Lung (tissue), 12 donors: ENCODE measurements around the gene EGFL8. TPM values are rescaled to one million over a fixed set of nuclear protein-coding genes. Genes with fewer than 3 reads are reported as not detected.

Experiments
- ATAC-seq: fragments of 200-7000 bp; cut with Tn5 transposase; one replicate; pipeline ENCODE4 v1.9.1; 2020; ENCODE audit warnings: moderate number of reproducible peaks; ENCODE audit not compliant: insufficient read depth, low FRiP score
- DNase-seq, 3 donors: peaks; one replicate each; pipeline ENCODE4 v3.0.0-alpha.2; 2013 to 2017
- H3K27ac ChIP-seq, 2 donors: one replicate each; pipeline ENCODE4 v1.5.1; 2013; ENCODE audit warnings: mild to moderate bottlenecking in 2 of 2, moderate library complexity in 2 of 2, control low read depth in 1 of 2, inconsistent platforms in 1 of 2, low read depth in 1 of 2, low read length in 1 of 2
- H3K27me3 ChIP-seq, 3 donors: one replicate each; pipeline ENCODE4 v1.5.1; 2013; ENCODE audit warnings: low read length in 2 of 3; ENCODE audit not compliant: control insufficient read depth in 3 of 3, insufficient read depth in 3 of 3
- H3K36me3 ChIP-seq, 4 donors: one replicate each; pipeline ENCODE4 v1.5.1; 2013; ENCODE audit warnings: low read length in 4 of 4, mild to moderate bottlenecking in 1 of 4, moderate library complexity in 1 of 4; ENCODE audit not compliant: control insufficient read depth in 4 of 4, insufficient read depth in 4 of 4
- H3K4me1 ChIP-seq, 5 donors: one replicate each; pipeline ENCODE4 v1.5.1; 2013; ENCODE audit warnings: low read length in 5 of 5, mild to moderate bottlenecking in 2 of 5, moderate library complexity in 1 of 5; ENCODE audit not compliant: control insufficient read depth in 5 of 5, insufficient read depth in 5 of 5
- H3K4me3 ChIP-seq: one replicate; pipeline ENCODE4 v1.5.1; 2013; ENCODE audit warnings: mild to moderate bottlenecking, control low read depth, moderate library complexity
- H3K9ac ChIP-seq, 2 donors: one replicate each; pipeline ENCODE4 v1.5.1; 2013; ENCODE audit warnings: low read length in 2 of 2, control low read depth in 1 of 2; ENCODE audit not compliant: insufficient read depth in 1 of 2
- H3K9me3 ChIP-seq, 4 donors: one replicate each; pipeline ENCODE4 v1.5.1; 2013; ENCODE audit warnings: low read length in 3 of 4, mild to moderate bottlenecking in 1 of 4, moderate library complexity in 1 of 4; ENCODE audit not compliant: control insufficient read depth in 4 of 4, insufficient read depth in 3 of 4
- WGBS, 2 donors: extraction: QIAGEN DNeasy Blood & Tissue Kit; methylation state at CpG; one replicate each; pipeline ENCODE4 v1.1.7; 2013; 5-methylcytosine and 5-hydroxymethylcytosine counted together
- polyA plus RNA-seq, 2 donors: library from polyadenylated mRNA; stranded (reverse); fragments of 200-250 nt; gene quantifications; one replicate each; pipeline ENCODE4 v1.2.1, GENCODE V29; 2013
- total RNA-seq, 2 donors: library from RNA; depleted of rRNA in 1 of 2; stranded (reverse); fragments of >200 nt in 1 of 2; gene quantifications; one replicate each; pipeline ENCODE4 v1.2.1, GENCODE V29; 2014 to 2021
- TF ChIP-seq, protein P1 (sequence below): IDR thresholded peaks from 2 replicates; pipeline ENCODE4 v1.5.1; 2012; ENCODE audit warnings: mild to moderate bottlenecking; ENCODE audit errors: control extremely low read depth, extremely low read depth
- donor health status: control.
- donor health status: control.
- donor health status: Bipolar disorder and iron deficiency.
- donor health status: healthy.
- donor health status: DM: yes; HTN: yes; CAD: no.

Gene EGFL8
- total and polyA plus RNA-seq, 4 donors: 3.8 to 10.9 (median 10.0) TPM

DNA sequence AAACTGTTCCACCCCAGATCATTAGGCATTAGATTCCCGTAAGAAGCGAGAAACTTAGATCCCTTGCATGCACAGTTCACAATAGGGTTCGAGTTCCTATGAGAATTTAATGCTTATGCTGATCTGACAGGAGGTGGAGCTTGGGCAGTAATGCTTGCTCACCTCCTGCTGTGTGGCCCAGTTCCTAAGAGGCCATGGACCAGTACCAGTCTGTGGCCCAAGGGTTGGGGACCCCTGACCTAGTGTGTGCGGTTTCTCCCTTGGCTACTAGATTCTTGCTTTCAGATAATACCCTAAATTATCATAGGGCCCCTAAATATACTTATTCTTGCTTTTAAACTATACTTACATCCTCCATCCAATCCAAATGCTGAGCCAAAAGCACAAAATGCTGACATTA lies 30.0 kb downstream of the EGFL8 start:
- Histone ChIP-seq H3K9me3 (no peaks in the 10 kb centered on the region), H3K36me3 (no peaks in the 10 kb centered on the region), H3K27me3 (no peaks in the 10 kb centered on the region), H3K27ac (no peak overlapping the region), H3K4me1 (peaks cover 0 to 44% (median 17%) of the 10 kb centered on the region in 5 donors), H3K9ac (peak overlapping the region in 1 of 2 donors; percentile 92), H3K4me3 (no peak overlapping the region)
- ATAC-seq: no peak
- 96 to 97% methylated on average over 4 of the region's 4 CpGs for WGBS, 2 donors
- DNase-seq: no peak
- TF ChIP-seq, protein P1, sequence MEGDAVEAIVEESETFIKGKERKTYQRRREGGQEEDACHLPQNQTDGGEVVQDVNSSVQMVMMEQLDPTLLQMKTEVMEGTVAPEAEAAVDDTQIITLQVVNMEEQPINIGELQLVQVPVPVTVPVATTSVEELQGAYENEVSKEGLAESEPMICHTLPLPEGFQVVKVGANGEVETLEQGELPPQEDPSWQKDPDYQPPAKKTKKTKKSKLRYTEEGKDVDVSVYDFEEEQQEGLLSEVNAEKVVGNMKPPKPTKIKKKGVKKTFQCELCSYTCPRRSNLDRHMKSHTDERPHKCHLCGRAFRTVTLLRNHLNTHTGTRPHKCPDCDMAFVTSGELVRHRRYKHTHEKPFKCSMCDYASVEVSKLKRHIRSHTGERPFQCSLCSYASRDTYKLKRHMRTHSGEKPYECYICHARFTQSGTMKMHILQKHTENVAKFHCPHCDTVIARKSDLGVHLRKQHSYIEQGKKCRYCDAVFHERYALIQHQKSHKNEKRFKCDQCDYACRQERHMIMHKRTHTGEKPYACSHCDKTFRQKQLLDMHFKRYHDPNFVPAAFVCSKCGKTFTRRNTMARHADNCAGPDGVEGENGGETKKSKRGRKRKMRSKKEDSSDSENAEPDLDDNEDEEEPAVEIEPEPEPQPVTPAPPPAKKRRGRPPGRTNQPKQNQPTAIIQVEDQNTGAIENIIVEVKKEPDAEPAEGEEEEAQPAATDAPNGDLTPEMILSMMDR: no peak

DNA sequence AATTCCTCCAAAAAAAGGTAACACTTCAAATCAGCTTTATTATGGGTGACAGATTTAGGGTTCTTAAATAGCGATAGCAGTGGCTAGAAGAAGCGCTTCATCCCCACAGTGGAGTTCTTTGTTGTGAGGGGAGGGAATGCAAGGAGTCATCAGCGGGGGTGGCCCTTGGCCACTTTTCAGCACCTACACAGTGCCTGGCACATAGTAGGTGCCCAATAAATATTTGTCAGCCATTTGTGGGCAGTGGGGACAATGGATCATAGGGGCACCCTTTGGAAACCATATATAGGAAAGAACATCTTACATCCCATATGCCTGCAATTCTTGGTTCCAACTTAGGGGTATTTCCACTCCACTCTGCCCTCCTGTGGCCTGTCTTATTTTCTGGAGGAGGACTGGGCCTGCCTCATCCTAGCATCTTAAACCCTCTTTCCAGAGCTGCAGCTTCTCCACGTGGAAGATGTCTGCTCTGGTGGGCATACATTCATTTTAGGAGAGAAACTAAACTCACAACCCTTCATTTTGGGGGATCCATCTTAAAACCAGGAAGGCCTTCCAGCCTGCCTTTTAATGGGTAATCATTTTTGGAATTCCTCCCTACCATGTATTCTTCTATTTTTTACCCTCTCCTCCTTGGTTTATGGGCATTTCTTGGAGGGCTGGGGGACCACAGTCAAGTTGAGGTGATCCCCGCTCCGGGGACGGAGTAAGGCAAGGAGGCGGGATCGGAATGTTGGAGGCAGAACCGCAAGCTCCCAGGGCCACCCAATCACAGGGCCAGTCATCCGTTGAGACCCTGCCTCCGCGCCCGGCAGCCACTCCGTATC lies 30.6 kb downstream of the EGFL8 start:
- peaks cover 0 to 44% (median 17%) of the 10 kb centered on the region in 5 donors for H3K4me1 ChIP-seq

DNA sequence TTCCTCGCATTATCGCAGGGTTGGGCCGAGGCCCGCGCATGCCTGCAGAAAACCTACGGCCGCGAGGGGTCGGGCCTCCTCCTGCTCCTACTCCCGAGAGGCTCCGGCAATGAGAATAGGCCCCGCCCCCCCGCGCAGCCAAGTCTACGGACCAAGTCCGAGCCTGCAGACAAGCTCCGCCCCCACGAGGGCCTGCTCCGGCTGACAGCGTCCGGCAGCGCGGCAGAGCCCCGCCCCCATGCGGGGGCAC lies 31.2 kb downstream of the EGFL8 start:
- 0% methylated on average over 23 to 25 of the region's 25 CpGs for WGBS, 2 donors
- peaks cover 0 to under 1% (median 0%) of the 10 kb centered on the region in 4 donors for H3K9me3 ChIP-seq
- TF ChIP-seq, protein P1: peak; percentile 8
- H3K36me3 ChIP-seq: no peaks in the 10 kb centered on the region
- H3K4me1 ChIP-seq: peaks cover 0 to 41% (median 17%) of the 10 kb centered on the region in 5 donors
- H3K27ac ChIP-seq: peak overlapping the region in 1 of 2 donors; percentile 84
- ATAC-seq (peak; percentile 95), DNase-seq (peak; percentile 100)
- H3K9ac ChIP-seq: no peak overlapping the region
- no peaks in the 10 kb centered on the region for H3K27me3 ChIP-seq
- H3K4me3 ChIP-seq: no peak overlapping the region

More for the DNA sequence above, 30.6 kb downstream of the EGFL8 start:
- Histone ChIP-seq H3K9me3 (no peaks in the 10 kb centered on the region), H3K27ac (peak overlapping the region; percentile 84 to 95), H3K27me3 (no peaks in the 10 kb centered on the region), H3K9ac (peak overlapping the region in 1 of 2 donors; percentile 92), H3K4me3 (no peak overlapping the region), H3K36me3 (no peaks in the 10 kb centered on the region)
- DNase-seq (peak in 2 of 3 donors; percentile 55 to 75), ATAC-seq (no peak)
- WGBS, 2 donors: 17 to 18% methylated on average over 15 of the region's 15 CpGs
- TF ChIP-seq, protein P1: no peak
